GM21367 (cell line): ENCODE data around the gene IL17RA.

Source experiments
- ATAC-seq: cut with Tn5 transposase; IDR thresholded peaks from one replicate; pipeline ENCODE4 v1.9.1; 2021; ENCODE audit not compliant: unreplicated experiment

The IL17RA gene

DNA sequence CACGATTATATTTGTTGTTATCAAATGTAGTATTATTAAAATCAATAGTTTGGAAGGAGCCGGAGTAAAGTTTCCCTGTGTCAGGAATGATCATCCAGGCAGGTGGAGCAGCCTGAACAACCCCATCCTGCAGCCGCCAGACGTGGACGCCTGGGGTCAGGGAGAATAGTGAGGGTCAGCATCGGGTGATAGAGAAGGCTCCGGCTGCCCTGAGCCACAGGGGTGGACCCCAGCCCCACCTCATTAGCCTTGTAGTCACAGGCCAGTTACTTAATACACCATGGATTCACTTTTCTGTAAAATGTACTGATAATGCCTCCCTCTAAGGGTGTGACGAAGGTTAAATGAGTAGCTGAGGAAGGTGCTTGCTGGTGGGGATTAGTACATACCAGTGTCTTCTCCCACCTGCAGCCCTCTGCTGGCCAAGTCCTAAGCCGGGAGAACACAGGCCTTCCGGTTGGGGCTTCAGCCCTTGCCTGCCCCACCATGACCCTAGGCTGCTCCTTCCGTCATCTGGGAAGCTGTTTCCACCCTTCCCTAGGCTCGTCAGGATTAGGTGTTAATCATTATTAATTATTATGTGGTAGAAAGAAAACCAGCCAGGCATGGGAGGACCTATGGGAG is 21.5 kb downstream of the IL17RA start:
- ATAC-seq, result no peak

DNA sequence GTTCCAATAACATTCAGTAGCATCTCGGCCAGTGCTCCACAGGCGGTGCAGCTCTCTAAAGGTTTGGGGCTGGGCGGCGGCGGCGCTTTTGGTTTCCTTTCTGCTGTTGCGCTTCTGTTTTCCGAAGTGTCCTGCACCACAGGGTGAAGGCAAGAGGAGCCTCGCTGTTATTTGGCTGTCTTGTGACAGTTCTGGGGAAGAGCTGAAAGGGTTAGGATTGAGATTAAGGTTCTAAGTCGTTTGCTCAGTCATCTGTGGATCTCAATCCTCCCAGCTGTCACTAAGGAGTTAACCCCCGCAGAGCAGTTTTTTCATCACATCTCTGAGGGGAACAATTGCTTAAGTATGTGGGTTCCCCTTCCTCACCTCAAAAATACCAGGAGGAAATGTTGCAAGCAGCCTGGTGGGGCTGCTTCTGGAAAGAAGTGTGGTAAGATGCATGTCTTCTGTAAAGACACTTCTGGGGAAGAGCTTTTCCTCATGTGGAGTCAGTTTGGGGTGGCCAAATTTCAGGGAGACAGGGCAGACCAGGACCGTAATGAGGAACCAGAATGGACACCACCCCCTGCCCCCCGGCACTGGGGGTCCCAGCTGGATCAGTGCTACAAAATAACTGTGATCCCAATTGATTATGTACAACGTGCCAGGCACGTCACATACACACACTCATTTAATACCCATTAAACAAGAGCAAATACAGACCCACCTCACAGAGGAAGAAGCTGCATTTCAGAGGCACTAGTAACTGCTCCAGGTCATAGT is 22.2 kb downstream of the IL17RA start:
- ATAC-seq, result no peak

DNA sequence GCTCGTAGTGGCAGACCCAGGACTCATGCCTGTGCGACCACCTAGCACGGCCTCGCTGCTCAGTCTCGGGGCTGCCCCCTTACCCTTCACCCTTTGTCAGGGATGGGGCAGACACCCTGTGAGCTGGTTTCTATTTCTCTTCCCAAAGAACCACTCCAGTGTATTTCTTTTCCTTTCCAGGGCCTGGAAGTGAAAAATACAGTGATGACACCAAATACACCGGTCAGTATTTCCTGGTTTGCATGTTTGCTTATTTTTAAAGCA is 22.7 kb downstream of the IL17RA start:
- no peak for ATAC-seq

DNA sequence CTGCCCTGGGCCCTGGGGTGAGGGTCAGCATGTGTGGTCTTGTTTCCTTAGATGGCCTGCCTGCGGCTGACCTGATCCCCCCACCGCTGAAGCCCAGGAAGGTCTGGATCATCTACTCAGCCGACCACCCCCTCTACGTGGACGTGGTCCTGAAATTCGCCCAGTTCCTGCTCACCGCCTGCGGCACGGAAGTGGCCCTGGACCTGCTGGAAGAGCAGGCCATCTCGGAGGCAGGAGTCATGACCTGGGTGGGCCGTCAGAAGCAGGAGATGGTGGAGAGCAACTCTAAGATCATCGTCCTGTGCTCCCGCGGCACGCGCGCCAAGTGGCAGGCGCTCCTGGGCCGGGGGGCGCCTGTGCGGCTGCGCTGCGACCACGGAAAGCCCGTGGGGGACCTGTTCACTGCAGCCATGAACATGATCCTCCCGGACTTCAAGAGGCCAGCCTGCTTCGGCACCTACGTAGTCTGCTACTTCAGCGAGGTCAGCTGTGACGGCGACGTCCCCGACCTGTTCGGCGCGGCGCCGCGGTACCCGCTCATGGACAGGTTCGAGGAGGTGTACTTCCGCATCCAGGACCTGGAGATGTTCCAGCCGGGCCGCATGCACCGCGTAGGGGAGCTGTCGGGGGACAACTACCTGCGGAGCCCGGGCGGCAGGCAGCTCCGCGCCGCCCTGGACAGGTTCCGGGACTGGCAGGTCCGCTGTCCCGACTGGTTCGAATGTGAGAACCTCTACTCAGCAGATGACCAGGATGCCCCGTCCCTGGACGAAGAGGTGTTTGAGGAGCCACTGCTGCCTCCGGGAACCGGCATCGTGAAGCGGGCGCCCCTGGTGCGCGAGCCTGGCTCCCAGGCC is 23.7 kb downstream of the IL17RA start:
- ATAC-seq, result no peak

DNA sequence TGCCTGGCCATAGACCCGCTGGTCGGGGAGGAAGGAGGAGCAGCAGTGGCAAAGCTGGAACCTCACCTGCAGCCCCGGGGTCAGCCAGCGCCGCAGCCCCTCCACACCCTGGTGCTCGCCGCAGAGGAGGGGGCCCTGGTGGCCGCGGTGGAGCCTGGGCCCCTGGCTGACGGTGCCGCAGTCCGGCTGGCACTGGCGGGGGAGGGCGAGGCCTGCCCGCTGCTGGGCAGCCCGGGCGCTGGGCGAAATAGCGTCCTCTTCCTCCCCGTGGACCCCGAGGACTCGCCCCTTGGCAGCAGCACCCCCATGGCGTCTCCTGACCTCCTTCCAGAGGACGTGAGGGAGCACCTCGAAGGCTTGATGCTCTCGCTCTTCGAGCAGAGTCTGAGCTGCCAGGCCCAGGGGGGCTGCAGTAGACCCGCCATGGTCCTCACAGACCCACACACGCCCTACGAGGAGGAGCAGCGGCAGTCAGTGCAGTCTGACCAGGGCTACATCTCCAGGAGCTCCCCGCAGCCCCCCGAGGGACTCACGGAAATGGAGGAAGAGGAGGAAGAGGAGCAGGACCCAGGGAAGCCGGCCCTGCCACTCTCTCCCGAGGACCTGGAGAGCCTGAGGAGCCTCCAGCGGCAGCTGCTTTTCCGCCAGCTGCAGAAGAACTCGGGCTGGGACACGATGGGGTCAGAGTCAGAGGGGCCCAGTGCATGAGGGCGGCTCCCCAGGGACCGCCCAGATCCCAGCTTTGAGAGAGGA is 24.5 kb downstream of the IL17RA start:
- ATAC-seq, result no peak

DNA sequence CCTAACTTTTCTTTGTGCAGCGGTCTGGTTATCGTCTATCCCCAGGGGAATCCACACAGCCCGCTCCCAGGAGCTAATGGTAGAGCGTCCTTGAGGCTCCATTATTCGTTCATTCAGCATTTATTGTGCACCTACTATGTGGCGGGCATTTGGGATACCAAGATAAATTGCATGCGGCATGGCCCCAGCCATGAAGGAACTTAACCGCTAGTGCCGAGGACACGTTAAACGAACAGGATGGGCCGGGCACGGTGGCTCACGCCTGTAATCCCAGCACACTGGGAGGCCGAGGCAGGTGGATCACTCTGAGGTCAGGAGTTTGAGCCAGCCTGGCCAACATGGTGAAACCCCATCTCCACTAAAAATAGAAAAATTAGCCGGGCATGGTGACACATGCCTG is 25.2 kb downstream of the IL17RA start:
- ATAC-seq, result no peak

DNA sequence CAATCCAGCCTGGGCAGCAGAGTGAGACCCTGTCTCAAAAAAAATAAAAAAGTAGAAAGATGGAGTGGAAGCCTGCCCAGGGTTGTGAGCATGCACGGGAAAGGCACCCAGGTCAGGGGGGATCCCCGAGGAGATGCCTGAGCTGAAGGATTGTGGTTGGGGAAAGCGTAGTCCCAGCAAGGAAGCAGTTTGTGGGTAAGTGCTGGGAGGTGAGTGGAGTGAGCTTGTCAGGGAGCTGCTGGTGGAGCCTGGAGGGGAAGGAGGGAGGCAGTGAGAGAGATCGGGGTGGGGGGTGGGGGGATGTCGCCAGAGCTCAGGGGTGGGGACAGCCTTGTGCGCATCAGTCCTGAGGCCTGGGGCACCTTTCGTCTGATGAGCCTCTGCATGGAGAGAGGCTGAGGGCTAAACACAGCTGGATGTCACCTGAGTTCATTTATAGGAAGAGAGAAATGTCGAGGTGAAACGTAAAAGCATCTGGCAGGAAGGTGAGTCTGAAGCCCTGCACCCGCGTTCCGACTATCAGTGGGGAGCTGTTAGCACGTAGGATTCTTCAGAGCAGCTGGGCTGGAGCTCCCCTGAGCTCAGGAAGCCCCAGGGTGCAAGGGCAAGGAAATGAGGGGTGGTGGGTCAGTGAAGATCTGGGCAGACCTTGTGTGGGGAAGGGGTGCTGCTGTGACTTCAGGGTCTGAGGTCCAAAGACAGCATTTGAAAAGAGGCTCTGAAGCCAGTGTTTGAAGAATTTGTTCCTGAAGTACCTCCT is 26.2 kb downstream of the IL17RA start:
- ATAC-seq, result no peak

DNA sequence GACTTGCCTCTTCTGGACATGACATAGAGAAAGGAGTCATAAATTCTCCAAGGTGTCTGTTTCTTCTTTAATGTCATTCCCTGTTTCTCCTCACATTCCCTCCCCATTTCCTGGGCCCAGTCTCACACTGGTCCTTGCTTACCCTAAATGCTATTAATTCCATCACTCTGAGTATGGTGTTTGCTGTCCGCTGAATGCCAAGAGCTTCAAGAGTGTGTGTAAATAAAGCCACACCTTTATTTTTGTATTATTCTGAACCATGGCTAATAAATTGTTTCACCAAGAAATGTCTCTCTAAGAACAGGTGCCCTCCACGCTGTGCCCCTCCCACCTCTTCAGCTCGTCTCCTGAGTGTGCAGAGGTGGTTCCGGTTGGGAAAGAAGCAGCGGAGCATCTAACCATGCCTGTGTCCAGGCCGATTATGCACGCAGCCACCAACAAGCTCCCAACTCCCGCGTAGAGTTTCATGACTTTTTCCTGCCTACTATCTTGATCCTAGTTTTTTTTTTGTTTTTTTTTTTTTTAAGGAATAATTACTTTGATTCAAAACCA is 27.8 kb downstream of the IL17RA start:
- no peak for ATAC-seq

DNA sequence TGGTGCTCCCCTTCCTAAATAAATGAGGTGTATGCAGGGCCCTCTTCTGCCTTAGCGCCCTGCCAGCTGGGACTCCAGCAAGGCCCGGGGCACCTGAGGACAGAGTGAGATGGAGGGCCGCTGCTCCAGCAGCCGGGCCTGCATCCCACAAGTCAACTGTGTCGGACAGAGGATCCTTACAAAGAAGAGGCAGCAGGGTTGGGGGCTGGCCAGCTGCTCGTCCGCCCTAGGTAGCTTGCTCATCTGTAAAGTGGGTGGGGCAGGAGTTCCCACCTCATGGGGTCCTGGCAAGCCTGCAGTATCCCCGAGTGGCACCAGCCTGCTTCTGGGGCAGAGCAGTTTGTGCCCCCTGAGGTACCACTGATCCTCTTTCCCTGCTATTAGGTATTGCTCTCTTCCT is 28.8 kb downstream of the IL17RA start:
- ATAC-seq, result no peak

DNA sequence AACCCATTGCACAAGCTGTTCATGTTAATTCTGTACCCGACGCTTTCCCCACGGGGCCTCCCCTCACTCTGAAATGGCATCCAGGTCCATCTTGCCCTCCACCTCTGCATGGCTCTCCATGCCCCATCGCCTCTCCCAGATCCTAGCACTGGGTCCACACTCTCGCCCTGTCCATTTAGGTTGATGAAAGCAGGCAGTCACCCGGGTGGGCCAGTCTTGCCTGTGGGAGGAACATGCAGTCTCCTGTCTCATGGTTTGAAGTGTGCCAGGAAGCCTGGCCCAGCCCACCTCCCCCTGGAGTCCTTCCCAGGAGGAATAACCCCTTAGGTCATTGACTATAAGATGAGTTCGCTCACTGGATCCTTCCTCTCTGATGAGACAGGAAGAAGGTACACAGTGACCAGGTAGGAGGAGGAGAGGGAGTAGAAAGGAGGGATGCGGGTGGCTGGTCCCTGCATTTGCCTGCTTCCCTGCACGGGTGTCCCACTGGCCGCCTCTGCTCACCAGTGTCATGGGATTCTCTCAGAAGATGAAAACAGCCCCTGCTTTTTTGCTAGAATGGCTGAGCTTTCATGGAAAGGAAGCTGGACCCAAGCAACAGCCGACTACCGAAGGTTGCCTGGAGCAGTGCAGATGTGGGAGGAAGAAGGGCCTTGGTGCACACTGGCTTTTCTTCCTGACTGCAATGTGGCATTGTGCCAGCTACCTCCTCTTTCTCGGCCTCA is 29.5 kb downstream of the IL17RA start:
- ATAC-seq, result no peak

DNA sequence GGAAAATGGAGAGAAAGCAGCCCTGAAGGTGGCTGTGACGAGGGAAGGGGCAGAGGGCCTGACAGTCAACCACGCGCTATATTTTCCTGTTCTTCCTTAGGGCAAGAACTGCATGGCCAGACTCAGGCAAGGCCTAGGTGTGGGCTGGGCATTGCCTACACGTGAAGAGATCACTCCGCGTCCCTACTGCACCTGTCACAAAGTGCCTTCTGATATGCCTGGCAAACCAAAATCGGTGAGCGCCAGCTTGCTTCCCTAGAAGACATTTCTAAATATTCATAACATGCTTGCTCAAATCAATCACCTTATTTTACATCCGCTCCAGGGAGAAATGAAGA is 30.1 kb downstream of the IL17RA start:
- no peak for ATAC-seq

DNA sequence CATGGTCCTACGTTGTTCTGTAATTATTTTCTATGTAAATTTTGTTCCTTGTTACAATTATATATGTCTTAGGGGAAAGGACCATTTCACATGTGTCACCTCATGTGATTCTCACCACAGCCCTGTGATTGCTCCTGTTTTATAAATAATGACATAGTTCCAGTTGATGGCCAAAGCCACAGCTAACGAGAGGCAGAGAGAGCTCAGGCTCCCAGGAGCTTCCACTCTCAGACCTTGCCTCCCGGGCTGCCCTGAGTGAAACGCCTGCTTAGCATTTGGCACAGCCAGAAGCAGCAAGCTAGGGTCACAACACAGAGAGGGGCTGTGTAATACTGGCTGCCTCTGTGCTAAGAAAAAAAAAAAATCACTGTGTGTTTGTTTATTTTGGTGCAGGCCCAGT is 30.4 kb downstream of the IL17RA start:
- no peak for ATAC-seq

DNA sequence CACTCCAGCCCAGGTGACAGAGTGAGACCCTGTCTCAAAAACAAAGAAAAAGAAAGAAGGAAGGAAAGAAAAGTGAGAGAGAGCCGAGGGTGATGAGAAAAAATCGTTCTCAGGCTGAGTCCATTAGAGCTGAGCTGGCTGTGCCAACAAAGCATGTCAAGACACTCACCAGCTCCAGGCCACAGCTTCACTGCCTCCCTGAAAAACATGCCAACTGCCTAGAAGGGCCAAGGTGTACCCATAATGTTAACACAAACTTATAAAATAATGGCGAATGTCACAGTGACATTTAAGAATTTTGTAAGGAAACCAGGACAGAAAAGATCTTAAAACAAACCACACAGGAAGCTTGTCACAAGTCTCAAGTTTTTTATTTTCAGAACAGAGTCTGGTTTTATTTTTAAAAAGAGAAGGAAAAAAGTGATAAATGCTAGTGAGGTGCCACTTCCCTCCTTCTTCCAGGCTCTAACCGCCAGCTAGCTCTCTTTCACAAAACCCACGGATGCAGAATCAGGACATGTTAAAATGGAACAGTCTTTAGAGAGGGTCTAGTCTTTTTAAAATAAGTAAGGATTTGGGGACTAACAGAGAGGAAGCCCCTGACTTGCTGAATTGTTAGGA is 31.3 kb downstream of the IL17RA start:
- ATAC-seq, result no peak

DNA sequence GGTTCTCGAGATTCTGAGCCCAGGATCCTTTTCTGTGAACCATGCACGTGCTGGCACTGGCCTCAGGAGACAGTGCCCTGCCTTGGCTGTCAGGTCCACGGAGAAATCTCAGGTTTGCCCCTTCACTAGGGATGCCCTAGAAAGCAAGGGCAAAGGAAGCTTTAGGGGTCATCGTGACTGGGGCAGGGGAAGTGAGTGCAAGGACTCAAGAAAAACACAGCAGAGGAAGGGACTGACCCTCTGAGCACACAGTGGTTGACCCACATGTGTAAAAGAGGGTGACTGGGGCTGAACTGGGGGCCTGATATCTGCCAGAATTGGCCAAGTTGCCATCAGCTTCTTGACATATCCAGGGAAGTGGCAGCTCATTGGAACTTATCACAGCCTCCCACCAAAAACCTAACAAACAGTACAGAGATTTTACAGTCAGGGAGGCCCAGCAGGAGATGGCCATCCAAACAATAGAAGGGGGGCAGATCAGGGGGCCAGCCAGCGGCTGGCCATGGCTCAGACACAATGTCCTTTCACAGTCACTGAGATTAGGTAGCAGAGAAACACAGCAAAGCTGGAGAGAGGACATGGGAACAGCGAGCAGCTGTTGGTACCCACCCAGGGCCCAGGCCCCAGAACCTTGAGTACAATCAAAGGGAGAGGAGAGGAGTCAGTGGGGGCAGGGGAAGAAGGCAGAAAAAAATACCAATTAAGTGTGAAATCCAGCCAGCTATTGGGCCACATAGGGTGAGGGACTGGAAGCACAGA is 32.0 kb downstream of the IL17RA start:
- ATAC-seq, result no peak

DNA sequence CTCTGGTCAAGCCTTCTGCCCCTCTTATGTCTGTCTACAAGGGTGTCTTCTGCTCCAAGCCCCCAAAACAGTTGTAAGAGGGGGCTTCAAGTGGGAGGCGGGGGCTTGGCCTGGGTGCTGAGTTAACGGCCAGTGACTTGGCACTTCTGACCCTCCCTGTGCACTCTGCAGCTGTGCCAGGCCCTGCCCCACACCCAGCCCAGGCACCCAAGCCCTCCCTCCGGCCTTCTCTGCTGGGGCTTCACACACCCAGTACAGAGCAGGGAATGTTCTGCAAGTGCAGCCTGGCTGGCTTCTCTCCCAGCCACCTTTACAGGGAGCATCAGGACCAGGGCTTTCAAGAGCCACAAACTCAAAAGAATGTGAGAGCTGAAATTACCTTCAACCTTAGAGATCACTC is 32.6 kb downstream of the IL17RA start:
- ATAC-seq, result no peak

DNA sequence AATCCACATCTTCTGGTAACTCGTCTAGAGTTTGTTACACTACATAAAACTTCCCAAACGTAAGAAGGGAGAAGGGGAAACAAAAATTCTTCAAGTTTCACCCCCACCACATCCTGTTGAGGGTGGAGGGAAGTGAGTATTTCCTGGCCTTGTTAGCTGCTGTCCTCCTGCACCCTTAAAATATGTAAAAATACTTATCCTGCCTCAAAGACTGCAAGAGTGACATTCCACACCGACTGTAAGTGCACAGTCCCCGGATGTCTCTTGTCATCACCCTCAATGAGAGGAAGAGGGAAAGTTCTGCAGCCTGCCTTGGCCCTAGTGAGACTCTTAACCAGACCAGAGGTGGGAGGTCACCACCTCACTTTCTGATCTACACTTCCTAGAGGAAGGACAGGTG is 33.1 kb downstream of the IL17RA start:
- ATAC-seq, result no peak

DNA sequence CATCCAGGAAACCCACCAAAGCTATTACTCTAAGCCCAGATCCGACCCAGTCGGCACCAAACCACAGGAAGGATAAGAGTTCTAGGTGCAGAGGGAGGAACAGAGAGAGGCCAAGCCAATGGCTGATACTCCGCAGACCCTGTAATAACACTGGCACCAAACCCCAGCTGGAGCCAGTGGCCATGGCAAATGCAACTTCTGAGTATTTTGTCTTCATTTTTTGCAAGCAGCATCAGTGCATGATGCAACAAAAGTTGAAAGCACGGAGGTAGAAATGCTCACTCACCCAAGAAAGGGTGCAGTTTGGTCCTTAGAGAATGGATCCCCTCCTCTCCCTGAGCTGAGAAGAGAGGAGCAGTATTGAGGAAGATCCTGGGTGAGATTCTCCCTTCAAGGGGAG is 33.5 kb downstream of the IL17RA start:
- no peak for ATAC-seq

DNA sequence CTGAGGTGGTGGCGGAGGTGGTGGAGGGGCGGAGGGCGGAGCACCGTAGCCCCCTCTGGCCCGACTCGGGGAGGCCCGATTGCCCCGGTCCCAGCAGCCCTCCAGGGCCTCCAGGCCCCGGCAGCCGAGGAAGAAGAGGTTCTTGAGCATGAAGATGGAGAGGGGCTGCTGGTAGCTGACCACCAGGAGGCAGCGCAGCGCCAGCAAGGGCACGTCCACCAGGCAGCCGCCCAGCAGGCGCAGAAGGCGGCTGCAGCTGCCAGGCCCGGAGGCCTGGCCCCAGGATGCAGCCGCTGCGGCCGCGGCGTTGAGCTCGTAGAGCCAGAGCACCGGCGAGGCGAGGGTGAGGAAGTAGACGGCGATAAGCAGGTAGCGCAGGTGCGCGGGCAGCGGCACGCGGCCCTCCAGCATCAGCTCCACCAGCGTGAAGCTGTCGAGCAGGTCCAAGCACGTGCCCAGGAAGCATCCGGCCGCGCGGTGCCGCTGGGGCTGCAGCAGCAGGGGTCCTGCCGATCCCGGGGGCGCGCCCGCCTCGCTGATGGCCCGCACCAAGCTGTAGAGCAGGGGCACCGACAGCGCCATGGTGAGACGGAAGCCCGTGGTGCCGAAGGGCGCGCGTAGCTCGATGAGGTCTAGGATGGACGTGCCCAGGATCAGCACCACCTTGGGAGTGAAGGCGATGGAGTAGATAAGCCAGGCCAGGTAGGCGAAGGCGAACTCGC is 34.8 kb downstream of the IL17RA start:
- no peak for ATAC-seq
